GM19438 (cell line): ENCODE measurements around the gene PDE5A.
A peak's percentile ranks its signal among the peaks of the same experiment; 100 is the strongest.
"Not testable (repeated sequence)": the region's sequence is repeated elsewhere in the genome, so short reads cannot be mapped to it uniquely, and the experiment has no call there.

Experiments
- ATAC-seq: cut with Tn5 transposase; IDR thresholded peaks from one replicate; pipeline ENCODE4 v1.9.1; 2021; ENCODE audit warnings: low read depth; ENCODE audit not compliant: unreplicated experiment

The PDE5A gene

GRCh38 chr4:119647558-119647957 lies 19.0 kb upstream of the PDE5A start:
- no peak for ATAC-seq

- ATAC-seq = no peak
Measured at GRCh38 chr4:119646347-119647071, 17.9 kb upstream of the PDE5A start.

DNA sequence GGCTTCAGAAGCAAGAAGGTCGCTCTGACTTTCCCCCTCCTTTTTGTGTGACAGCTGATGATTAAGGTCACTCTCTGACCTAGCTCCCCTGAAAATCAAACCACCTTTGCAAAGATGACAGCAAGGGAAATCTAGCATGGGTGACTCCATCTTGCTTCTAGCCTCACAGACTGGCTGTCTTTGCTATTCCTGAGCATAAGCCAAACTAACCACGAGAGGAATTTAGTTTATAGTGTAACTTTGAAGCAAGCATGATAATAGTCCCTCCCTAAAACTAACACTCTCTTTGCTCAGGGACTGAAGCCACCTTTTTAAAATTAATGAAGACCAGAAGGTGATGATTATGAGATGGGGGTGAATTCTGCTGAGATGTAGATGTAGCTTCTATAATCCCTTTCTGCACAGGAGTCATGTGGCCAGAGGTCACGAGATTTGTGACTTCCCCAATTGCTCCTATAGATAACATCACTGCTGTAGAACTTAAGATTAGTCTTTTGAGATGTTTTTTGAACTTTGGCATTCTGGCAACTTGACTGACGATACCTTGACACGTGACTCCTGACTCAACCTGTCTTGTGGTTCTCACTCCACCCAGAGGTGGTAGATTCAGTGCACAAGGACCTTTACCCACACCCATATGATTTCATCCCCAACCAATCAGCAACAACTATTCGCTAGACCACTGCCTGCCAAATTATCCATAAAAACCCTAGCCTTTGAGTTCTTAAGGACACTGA lies 14.9 kb upstream of the PDE5A start:
- no peak for ATAC-seq

GRCh38 chr4:119641765-119642164 lies 13.2 kb upstream of the PDE5A start:
- no peak for ATAC-seq

GRCh38 chr4:119638359-119638758 lies 9.8 kb upstream of the PDE5A start:
- ATAC-seq = no peak

GRCh38 chr4:119636851-119637250 lies 8.2 kb upstream of the PDE5A start:
- not testable (repeated sequence) for ATAC-seq

GRCh38 chr4:119632216-119632615 lies 3.6 kb upstream of the PDE5A start:
- ATAC-seq = no peak

- ATAC-seq = peak; percentile 23
Measured at GRCh38 chr4:119629142-119629471, 503 bp upstream of the PDE5A start.

DNA sequence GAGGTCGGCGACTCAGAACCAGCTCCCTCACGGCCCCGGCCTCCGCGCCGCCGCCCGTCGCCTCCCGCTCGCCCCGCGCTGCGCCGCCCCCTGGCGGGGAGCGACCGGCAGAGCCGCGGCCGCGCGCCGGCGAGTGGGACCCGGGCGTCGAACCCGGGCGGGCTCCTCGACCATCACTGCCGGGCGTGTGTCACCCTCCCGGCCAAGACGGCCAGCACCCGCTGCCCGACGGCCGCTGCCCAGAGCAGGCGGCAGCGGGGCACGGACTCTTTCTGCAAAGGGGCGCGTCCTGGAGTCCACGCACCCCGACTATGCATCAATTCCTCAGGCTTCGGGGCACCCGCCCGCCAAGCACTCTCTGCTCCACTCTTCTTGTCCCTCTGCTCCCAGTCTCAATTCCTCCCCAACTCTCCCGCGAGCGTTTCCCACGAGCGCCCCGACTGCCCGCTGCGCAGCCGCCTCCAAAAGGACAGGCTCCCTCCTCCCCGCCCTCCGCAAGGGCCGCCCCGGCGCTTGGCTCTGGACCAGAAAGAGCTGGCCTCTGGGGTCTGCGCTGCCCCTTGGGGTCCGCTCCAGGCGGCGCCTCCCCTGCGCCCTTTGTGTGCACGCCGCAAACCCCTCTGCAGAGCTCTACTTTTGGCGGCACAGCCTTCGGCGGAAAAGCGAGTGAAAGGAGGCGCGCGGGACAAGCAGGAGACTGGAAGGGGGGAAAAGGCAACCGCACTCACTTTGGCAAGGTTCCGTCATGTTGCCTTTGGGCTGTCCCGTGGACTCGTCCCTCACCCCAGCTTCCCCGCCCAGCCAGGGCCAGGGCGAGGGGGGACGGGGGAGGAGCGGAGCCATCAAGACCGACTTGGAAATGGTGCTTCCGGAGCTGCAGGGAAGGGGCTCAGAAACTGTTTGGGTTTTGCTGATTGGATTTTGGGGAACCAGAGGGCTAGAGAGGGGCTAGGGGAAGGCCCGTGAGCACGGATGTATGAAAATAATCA lies 1.0 kb downstream of the PDE5A start:
- ATAC-seq = peak; percentile 57

DNA sequence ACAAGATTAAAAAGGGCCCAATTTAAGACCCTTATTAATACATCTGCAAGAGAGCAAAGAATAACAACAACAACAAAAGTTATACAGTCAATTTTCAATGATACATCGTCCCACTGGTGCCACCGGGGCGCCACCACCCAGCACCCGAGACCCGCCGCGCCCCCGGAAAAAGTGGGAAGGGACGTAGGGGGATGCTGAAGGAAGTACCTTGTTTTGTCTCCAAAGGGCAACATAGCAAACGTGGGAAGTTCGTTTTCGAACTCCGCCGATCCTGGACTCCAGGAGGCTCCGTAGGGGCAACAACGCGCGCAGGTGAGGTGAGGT lies 1.7 kb downstream of the PDE5A start:
- ATAC-seq = peak; percentile 2

- no peak for ATAC-seq
Measured at GRCh38 chr4:119626420-119626819, 2.2 kb downstream of the PDE5A start.

DNA sequence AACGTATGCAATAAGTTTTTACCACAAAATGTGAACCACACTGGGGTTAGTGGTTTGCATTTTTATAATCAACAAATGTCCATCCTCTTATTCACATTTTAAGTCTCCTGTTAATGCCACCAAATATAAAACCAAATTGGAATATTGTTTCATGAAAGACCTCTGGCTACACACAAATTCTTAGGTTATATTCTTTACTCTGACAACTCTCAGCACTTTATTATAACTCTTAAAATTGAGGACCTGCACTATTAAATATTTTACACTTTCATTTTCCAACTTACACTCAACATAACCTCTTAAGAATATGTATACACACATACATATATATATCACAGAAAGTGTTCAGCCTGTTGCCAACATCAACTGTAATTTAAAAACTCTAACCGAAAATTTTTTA lies 2.8 kb downstream of the PDE5A start:
- no peak for ATAC-seq

GRCh38 chr4:119624356-119624755 lies 4.2 kb downstream of the PDE5A start:
- no peak for ATAC-seq

DNA sequence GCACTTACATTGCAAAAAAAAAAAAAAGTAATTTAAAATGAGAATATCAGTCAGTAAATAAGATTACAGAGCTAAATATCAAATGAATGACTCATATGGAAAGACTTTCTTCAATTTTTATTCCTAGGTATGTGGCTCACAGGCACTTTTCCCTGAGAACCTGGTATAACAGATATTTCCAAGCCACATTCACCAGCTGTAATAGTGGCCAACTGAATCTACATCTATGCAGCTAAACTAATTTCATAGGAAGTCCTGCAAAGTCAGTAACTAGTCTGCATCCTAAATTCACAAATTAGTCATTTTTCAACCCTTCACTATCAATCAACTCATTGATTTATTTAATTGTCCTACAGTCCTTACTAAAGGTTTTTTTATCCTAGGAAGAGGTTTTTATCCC lies 5.6 kb downstream of the PDE5A start:
- no peak for ATAC-seq

GRCh38 chr4:119615068-119615719 lies 13.4 kb downstream of the PDE5A start:
- no peak for ATAC-seq

DNA sequence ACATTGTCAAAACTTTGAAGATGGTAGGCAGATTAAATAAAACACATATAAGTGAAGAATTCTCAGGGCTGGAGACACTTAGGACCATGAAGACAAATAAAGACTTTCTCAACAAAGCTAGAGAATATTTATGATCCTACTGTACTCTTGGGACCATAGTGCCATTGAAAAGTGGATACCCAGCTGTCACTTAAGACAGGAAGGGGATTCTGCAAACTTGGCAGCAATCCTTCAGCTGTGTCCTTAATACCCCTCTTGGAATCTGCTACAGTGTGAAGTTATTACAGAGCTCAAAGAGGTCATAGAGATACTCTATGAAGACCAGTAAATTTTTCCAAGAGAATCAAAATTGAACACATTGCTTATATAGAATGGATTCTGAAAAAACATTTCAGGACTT lies 24.3 kb downstream of the PDE5A start:
- ATAC-seq = no peak

- no peak for ATAC-seq
Measured at GRCh38 chr4:119602366-119602765, 26.2 kb downstream of the PDE5A start.

- no peak for ATAC-seq
Measured at GRCh38 chr4:119598521-119598920, 30.1 kb downstream of the PDE5A start.

DNA sequence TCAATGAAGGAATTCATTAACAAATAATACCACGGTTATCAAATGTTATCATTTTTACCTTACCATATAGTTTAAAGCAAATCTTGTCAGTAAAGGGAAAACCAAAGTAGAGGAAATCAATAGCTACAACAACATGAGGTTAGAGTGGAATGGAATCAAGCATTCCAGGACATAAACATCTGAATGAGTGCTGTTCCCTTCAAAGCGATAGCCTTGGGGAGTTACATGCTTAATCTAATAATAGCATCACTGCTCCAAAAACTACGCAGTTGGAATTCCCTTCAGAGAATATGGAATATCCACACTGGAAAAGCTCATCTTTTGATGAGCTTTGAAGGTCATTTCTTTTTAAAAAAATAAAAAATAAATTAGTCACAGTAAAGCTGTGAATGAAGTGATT lies 31.2 kb downstream of the PDE5A start:
- ATAC-seq = no peak

- no peak for ATAC-seq
Measured at GRCh38 chr4:119593698-119594097, 34.9 kb downstream of the PDE5A start.

- no peak for ATAC-seq
Measured at GRCh38 chr4:119592830-119593229, 35.8 kb downstream of the PDE5A start.
